Activated naive CD8-positive, alpha-beta T cell treated with anti-CD3 and anti-CD28 coated beads, Interleukin-2, amount 50 U/mL, for 24 hours (primary cell): ENCODE data around the gene HS3ST2.
"Not testable (repeated sequence)": the region's sequence is repeated elsewhere in the genome, so short reads cannot be mapped to it uniquely, and the experiment has no call there.

Experiments used
- ATAC-seq: fragments of 150-1000 bp; cut with Tn5 transposase; one replicate; pipeline ENCODE4 v1.10.0; 2021
- DNase-seq: peaks from one replicate; pipeline ENCODE4 v3.0.0; 2021
- H3K27ac Mint-ChIP-seq: one replicate; pipeline ENCODE4 v1.8.0; 2021; ENCODE audit warnings: mild to moderate bottlenecking, mixed read lengths
- H3K27me3 Mint-ChIP-seq: one replicate; pipeline ENCODE4 v1.8.0; 2021; ENCODE audit warnings: mixed read lengths
- H3K36me3 Mint-ChIP-seq: one replicate; pipeline ENCODE4 v1.8.0; 2021; ENCODE audit warnings: low read depth, mixed read lengths
- H3K4me1 Mint-ChIP-seq: one replicate; pipeline ENCODE4 v1.8.0; 2021; ENCODE audit warnings: mixed read lengths
- H3K4me3 Mint-ChIP-seq: one replicate; pipeline ENCODE4 v1.8.0; 2021; ENCODE audit warnings: mild to moderate bottlenecking, moderate library complexity, mixed read lengths
- H3K9me3 Mint-ChIP-seq: one replicate; pipeline ENCODE4 v1.8.0; 2021; ENCODE audit warnings: mixed read lengths

Gene HS3ST2

DNA sequence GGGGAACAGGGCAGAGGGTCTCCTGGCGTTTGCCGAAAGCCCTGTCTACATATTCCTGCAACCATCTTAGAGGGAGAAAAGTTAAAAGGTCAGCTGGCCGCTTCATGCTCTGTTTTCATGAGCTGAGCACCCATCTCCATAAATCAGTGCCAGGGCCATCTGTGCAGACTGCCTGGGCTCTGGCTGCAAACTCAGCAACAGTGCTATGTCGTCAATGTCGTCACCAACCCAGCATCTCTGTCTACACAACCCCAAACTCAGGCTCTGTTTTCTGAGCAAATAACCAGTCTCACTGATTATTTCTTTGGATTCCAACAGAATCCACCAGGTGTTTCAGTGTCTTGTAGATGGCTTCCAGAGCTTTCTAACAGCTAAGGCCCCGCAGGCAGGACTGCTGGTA, 65.0 kb downstream of the HS3ST2 start:
- no peaks in the 10 kb centered on the region for H3K9me3 Mint-ChIP-seq
- H3K27ac Mint-ChIP-seq: no peak overlapping the region
- peaks cover 10% of the 10 kb centered on the region for H3K27me3 Mint-ChIP-seq
- DNase-seq (no peak), ATAC-seq (no peak)
- H3K4me1 Mint-ChIP-seq: no peaks in the 10 kb centered on the region
- no peak overlapping the region for H3K4me3 Mint-ChIP-seq
- no peaks in the 10 kb centered on the region for H3K36me3 Mint-ChIP-seq

DNA sequence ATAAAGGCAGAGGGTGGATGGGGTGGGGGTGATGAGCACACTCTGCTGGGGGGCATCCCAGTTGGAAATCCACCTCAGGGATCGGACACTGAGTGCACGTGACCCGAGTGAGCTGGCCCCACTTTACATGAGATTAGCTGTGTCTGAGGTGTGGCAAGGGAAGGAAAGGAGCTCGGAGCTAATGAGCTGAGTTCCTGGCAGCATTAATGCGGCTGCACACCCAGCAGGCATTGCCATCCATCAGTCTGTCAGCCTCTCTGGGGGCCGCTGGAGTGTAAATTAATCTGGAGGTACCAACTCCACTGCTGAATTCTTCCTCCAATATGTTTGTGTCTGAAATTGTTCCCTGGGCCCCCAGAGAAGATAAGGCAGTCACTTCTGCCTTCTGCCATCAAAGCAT, 65.5 kb downstream of the HS3ST2 start:
- Mint-ChIP-seq H3K4me1 (no peaks in the 10 kb centered on the region), H3K36me3 (no peaks in the 10 kb centered on the region), H3K27me3 (peaks cover 10% of the 10 kb centered on the region), H3K27ac (no peak overlapping the region), H3K9me3 (no peaks in the 10 kb centered on the region), H3K4me3 (no peak overlapping the region)
- DNase-seq (no peak), ATAC-seq (no peak)

DNA sequence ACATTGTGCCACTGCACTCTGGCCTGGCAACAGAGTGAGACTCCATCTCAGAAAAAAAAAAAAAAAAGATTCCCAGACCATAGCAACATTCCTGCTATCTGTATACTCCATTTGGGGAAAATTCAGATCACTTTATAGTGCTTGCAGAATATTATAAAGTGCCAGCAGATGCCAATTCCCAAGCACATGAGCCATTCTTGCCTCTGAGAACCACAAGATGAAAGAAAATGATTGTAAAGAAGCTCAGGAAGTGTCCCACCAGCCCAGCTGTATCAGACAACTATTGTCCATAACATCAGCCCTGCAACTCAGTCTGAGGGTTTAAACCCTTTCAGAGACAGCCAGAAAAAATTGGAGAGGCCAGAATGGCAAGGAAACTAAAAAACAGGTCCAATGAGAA, 69.0 kb downstream of the HS3ST2 start:
- no peak overlapping the region for H3K27ac Mint-ChIP-seq

DNA sequence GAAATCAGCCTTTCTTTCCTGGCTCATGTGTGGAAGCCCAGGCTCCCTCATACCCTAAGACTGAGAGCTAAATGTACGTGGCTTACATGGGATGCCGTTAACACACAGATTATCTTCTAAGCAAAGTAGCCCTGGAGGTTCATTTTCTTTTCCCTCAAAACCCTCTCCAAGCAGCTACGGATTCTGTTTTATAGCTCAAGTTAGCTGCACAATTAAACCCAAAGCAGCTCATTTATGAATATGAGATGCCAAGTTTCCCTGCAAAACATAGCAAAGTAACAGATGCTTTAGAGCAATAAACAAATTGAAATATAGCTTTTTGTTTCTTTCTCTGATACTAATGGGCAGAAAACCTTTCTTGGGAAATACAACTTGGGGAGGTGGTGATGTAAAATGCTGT, 72.0 kb downstream of the HS3ST2 start:
- no peak overlapping the region for H3K27ac Mint-ChIP-seq
- no peak overlapping the region for H3K4me3 Mint-ChIP-seq
- DNase-seq (no peak), ATAC-seq (no peak)
- H3K36me3 Mint-ChIP-seq: no peaks in the 10 kb centered on the region
- H3K9me3 Mint-ChIP-seq: no peaks in the 10 kb centered on the region
- H3K4me1 Mint-ChIP-seq: no peaks in the 10 kb centered on the region
- H3K27me3 Mint-ChIP-seq: peaks cover 8% of the 10 kb centered on the region

More for the DNA sequence above, 69.0 kb downstream of the HS3ST2 start:
- no peaks in the 10 kb centered on the region for H3K36me3 Mint-ChIP-seq
- H3K9me3 Mint-ChIP-seq: no peaks in the 10 kb centered on the region
- no peaks in the 10 kb centered on the region for H3K4me1 Mint-ChIP-seq
- peaks cover 10% of the 10 kb centered on the region for H3K27me3 Mint-ChIP-seq
- DNase-seq (no peak), ATAC-seq (no peak)
- H3K4me3 Mint-ChIP-seq: no peak overlapping the region

DNA sequence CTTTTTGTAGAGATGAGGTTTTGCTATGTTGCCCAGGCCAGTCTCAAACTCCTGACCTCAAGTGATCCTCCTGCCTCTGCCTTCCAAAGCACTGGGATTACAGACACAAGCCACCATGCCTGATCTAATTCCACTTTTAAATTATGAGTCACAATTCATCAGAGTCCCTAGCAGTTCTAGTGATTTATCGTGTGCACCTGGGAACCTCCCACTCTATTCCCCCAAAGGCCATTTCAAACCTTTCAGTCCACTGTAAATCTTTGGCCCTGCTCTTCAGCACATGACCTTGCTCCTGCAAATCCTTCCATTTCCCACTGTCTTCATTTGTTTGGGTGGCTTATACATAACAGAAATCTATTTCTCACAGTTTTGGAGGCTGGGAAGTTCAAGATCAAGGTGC, 73.0 kb downstream of the HS3ST2 start:
- peaks cover 8% of the 10 kb centered on the region for H3K27me3 Mint-ChIP-seq
- no peak for DNase-seq
- no peaks in the 10 kb centered on the region for H3K36me3 Mint-ChIP-seq
- no peak for ATAC-seq
- no peaks in the 10 kb centered on the region for H3K9me3 Mint-ChIP-seq
- H3K27ac Mint-ChIP-seq: no peak overlapping the region
- H3K4me1 Mint-ChIP-seq: no peaks in the 10 kb centered on the region
- H3K4me3 Mint-ChIP-seq: no peak overlapping the region

DNA sequence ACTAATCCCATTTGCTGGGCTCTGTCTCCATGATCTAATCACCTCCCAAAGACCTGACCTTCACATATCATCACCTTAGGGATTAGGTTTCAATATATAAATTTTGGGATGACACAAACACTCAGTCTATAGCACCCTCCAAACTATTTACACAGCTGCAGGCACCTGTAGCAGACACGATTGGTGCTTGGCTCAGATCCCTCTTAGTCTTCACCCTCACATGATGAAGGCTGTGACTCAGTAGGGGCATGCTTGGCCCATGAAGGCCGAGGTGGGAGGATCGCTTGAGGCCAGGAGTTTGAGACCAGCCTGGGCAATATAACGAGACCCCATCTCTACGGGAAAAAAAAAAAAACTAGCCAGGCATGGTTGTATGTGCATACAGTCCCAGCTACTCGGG, 73.5 kb downstream of the HS3ST2 start:
- DNase-seq: no peak
- Mint-ChIP-seq H3K36me3 (no peaks in the 10 kb centered on the region), H3K4me1 (no peaks in the 10 kb centered on the region), H3K9me3 (no peaks in the 10 kb centered on the region), H3K27me3 (peaks cover 8% of the 10 kb centered on the region), H3K27ac (no peak overlapping the region), H3K4me3 (no peak overlapping the region)
- ATAC-seq: no peak

DNA sequence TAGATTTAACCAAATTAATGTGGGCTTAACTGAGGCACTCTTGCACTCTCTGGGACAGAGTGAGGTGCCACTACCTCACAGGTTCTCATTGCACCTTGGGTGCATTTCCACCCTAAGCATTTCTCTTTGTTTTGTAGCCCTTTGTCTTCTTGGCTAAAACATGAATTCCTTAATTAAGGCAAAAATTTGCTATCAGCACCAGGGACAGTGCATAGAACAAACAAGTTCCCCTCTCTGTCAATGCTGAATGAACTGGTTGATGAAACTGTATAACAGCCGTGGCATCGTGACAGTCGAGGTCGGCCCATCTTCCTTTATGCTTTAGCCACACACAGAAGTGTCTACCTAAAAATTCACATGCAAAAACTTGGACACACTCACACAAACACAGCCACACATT, 74.8 kb downstream of the HS3ST2 start:
- Mint-ChIP-seq H3K4me3 (no peak overlapping the region), H3K4me1 (no peaks in the 10 kb centered on the region), H3K27me3 (peaks cover 8% of the 10 kb centered on the region), H3K9me3 (no peaks in the 10 kb centered on the region), H3K27ac (no peak overlapping the region), H3K36me3 (no peaks in the 10 kb centered on the region)
- no peak for DNase-seq
- no peak for ATAC-seq

DNA sequence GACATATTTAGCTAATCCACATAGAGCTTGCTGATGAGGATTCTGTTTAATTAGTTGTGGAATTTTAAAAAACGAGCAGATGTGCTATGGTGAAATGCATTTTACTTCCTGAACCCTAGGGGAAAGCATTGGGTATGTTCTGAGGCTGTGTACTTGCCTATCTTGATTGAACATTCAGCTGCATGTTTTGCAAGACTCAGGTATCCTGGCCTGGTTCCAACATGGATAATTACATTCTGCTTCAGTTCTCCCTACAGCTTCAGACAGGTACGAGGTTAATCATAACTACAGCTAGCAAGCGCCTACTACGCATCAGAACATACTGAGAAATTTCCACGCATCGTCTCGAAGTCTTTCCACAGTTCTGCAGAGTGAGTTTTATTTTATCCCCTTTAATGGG, 77.0 kb downstream of the HS3ST2 start:
- no peaks in the 10 kb centered on the region for H3K4me1 Mint-ChIP-seq
- DNase-seq (no peak), ATAC-seq (no peak)
- H3K27me3 Mint-ChIP-seq: peaks cover 17% of the 10 kb centered on the region
- no peaks in the 10 kb centered on the region for H3K9me3 Mint-ChIP-seq
- no peak overlapping the region for H3K27ac Mint-ChIP-seq
- H3K4me3 Mint-ChIP-seq: no peak overlapping the region
- no peaks in the 10 kb centered on the region for H3K36me3 Mint-ChIP-seq

DNA sequence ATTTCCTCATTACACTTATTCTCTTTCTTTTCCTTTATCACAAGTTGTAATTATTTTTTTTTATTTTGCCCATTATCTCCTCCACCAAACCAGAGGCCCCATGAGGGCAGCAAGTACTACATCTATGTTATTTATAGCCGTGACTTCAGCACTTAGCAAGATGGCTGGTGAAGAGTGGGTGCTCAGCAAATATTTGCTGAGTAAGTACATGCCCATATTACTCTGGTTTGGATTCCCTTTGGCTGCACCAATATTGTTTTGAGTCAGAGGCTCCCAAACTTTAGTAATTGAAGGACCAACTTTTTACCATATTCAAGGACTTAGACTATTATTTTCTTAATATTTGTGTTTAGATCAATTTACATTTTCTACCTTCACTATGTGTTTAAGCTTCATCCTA, 83.2 kb downstream of the HS3ST2 start:
- ATAC-seq (no peak), DNase-seq (no peak)
- Mint-ChIP-seq H3K27ac (no peak overlapping the region), H3K9me3 (no peaks in the 10 kb centered on the region), H3K4me3 (no peak overlapping the region), H3K27me3 (peaks cover 25% of the 10 kb centered on the region), H3K36me3 (no peaks in the 10 kb centered on the region), H3K4me1 (no peaks in the 10 kb centered on the region)

DNA sequence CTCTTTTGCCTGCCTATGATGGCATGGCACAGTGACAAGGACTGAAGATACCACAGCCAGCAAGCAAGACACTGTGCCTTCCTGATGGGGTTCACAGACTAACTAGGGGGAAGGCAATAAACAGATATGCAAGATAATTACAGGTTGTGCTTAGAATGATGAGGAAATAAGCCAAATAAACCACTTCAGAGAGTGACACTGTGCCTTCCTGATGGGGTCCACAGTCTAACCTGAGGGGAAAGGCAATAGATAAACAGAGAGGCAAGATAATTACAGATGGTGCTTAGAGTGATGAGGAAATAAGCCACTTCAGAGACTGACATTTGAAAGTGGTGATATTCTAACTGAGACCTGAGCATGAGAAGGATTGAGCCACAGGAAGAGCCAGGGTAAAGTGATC, 84.2 kb downstream of the HS3ST2 start:
- Mint-ChIP-seq H3K27me3 (peaks cover 29% of the 10 kb centered on the region), H3K36me3 (no peaks in the 10 kb centered on the region), H3K27ac (no peak overlapping the region), H3K9me3 (no peaks in the 10 kb centered on the region), H3K4me3 (no peak overlapping the region), H3K4me1 (no peaks in the 10 kb centered on the region)
- no peak for DNase-seq
- no peak for ATAC-seq

DNA sequence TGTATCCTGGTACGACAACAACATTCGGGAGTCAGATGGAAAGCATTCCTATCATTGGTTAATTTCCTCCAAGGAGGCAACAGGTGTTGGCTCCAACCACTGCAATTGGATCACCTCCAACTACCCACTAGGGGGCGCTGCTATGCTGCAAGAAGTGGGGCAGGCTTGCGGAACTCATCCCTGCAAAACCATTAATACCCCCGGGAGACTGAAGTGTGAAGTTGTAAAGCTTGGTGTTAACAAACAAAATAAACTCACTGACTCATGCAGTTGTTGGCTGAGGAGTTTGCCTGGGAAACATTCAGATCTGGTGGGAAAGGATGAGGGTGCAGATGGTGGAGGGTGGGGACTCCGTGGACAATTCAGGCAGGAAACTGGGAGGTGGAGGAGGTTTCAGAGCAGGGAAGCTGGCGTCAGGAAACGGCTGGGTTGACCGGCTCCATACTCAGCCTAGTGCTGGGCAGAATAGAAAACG, 84.9 kb downstream of the HS3ST2 start:
- Mint-ChIP-seq H3K9me3 (no peaks in the 10 kb centered on the region), H3K4me3 (no peak overlapping the region), H3K36me3 (no peaks in the 10 kb centered on the region), H3K27me3 (peaks cover 28% of the 10 kb centered on the region), H3K4me1 (no peaks in the 10 kb centered on the region), H3K27ac (no peak overlapping the region)
- ATAC-seq (no peak), DNase-seq (peak; percentile 70)

DNA sequence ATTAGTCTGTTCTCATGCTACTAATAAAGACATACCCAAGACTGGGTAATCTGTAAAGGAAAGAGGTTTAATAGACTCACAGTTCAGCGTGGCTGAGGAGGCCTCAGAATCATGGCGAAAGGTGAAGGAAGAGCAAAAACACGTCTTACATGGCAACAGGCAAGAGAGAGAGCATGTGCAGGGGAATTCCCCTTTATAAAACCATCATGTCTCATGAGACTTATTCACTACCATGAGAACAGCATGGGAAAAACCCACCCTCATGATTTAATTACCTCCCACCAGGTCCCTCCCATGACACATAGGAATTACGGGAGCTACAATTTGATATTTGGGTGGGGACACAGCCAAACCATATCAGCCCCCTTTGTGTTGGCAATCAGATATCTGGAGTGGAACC, 85.6 kb downstream of the HS3ST2 start:
- not testable (repeated sequence) for H3K27ac Mint-ChIP-seq, ATAC-seq
- H3K27me3 Mint-ChIP-seq: peaks cover 26% of the 10 kb centered on the region

DNA sequence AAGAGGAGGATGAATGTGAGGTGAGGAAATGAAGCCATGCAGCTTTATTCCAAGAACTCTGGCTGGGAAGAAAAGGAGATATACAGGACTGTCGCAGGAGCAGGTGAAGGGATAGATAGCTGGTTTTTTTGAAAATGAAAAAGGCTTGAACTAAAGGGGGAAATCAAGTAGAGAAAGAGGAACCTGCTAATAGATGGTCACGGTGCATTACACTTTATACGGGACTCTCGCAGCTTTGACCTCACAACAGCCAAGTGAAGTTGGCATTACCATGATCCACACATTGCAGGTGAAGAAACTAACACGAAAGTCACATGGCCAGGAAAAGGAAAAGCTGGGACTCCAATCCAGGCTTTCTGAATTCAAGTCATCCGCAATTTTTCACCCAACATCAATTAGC, 86.9 kb downstream of the HS3ST2 start:
- no peak overlapping the region for H3K27ac Mint-ChIP-seq
- H3K36me3 Mint-ChIP-seq: no peaks in the 10 kb centered on the region
- H3K27me3 Mint-ChIP-seq: peaks cover 25% of the 10 kb centered on the region
- no peak overlapping the region for H3K4me3 Mint-ChIP-seq
- no peaks in the 10 kb centered on the region for H3K4me1 Mint-ChIP-seq
- no peak for DNase-seq
- no peak for ATAC-seq
- no peaks in the 10 kb centered on the region for H3K9me3 Mint-ChIP-seq

More for the DNA sequence above, 85.6 kb downstream of the HS3ST2 start:
- H3K9me3 Mint-ChIP-seq, H3K4me1 Mint-ChIP-seq, H3K36me3 Mint-ChIP-seq, DNase-seq, H3K4me3 Mint-ChIP-seq: not testable (repeated sequence)

DNA sequence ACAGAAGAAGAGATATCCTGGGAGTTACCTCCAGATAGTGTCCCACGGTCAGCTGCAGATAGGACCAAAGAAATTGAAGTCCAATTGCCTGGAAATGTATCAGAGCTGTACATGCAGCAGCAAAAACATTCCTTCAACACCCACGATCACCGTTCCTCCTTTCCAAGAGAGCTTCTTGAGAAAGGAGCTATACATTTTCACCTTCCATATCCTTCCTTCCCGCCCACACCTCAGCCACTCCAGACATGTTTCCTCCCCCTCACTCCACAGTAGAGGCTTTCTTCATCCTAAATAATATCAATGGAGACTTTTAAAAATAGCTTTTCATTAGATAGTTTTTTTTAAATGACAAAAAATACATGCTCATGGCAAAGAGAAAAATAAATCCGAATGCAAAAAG, 87.6 kb downstream of the HS3ST2 start:
- Mint-ChIP-seq H3K9me3 (no peaks in the 10 kb centered on the region), H3K36me3 (no peaks in the 10 kb centered on the region), H3K4me3 (no peak overlapping the region), H3K27me3 (peaks cover 22% of the 10 kb centered on the region), H3K4me1 (no peaks in the 10 kb centered on the region), H3K27ac (no peak overlapping the region)
- no peak for DNase-seq
- no peak for ATAC-seq

DNA sequence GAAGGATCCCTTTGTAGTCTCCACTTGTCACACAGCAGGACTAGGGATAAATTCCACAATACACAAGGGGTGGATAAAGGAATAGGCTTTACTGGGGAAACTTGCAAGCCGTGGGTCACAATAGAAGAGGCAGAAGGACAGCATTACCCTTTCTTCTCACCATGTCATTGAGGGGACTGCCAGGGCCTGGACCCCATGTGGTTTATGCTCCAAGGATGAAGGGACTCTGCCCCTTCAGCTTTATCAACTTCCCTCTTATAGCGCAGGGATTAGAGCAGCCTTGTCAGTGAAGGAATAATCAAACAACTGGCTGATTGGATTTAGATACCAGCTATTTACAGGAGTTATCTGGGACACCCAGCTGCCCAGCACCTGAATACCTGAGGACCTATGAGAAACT, 89.8 kb downstream of the HS3ST2 start:
- no peak for ATAC-seq
- H3K4me3 Mint-ChIP-seq: no peak overlapping the region
- H3K9me3 Mint-ChIP-seq: no peaks in the 10 kb centered on the region
- peaks cover 23% of the 10 kb centered on the region for H3K27me3 Mint-ChIP-seq
- no peak overlapping the region for H3K27ac Mint-ChIP-seq
- no peaks in the 10 kb centered on the region for H3K36me3 Mint-ChIP-seq
- no peaks in the 10 kb centered on the region for H3K4me1 Mint-ChIP-seq
- DNase-seq: no peak

DNA sequence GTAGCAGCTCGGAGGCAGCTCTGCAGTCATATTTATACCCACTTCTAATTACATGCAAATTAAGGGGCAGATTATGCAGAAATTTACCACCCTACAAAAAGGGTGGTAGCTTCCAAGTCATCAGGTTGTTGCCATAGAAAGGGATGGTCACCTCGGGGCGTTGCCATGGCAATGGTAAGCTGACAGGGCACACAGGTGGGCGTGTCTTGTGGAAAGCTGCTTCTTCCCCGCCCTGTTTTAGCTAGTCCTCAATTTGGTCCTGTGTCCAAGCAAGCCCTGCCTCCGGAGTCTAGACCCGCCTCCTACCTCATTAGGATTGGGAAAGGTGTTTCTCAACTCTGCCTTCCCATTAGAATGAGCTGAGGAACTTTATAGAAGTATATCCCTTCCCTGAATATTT, 98.7 kb downstream of the HS3ST2 start:
- DNase-seq: no peak
- no peak for ATAC-seq
- Mint-ChIP-seq H3K9me3 (no peaks in the 10 kb centered on the region), H3K4me3 (no peak overlapping the region), H3K27ac (no peak overlapping the region), H3K36me3 (no peaks in the 10 kb centered on the region), H3K27me3 (peaks cover 2% of the 10 kb centered on the region), H3K4me1 (no peaks in the 10 kb centered on the region)
